ENCODE results near the gene ARL2. TPM values are rescaled to one million over a fixed set of nuclear protein-coding genes. Genes with fewer than 3 reads are reported as not detected.

The ARL2 gene
- polyA plus RNA-seq, 1 of the 3 experiments (the other 2 are of a cell fraction) = 252 TPM

- DNase-seq = no peak
- Histone ChIP-seq H3K4me2 (peak overlapping the region; percentile 76), H3K36me3 (replicated peaks in 1 of 2; ENCODE audit: control insufficient read depth in 1 of 2, insufficient read depth in 2 of 2, low read length in 1 of 2) (peaks cover 0 to 3% of the 10 kb centered on the region in 2 experiments), H3K9me3 (no peaks in the 10 kb centered on the region), H3K4me1 (ENCODE audit: control insufficient read depth in 1 of 2, insufficient read depth in 2 of 2, low read depth in 1 of 2, low read length in 1 of 2) (peaks cover 0 to 5% of the 10 kb centered on the region in 2 experiments; a peak in 2 of 4 replicates), H3K4me3 (ENCODE audit: low read depth in 2 of 2, low read length in 1 of 2) (peak overlapping the region; percentile 60 to 71), H2AFZ (ENCODE audit: low read depth) (peak overlapping the region; percentile 79), H3K27me3 (ENCODE audit: insufficient read depth) (no peaks in the 10 kb centered on the region), H3F3A (replicated peaks; ENCODE audit: insufficient read depth) (no peaks in the 10 kb centered on the region), H3K27ac (ENCODE audit: low read depth in 2 of 2, low read length in 1 of 2) (peak overlapping the region; percentile 67 to 91), H4K20me1 (ENCODE audit: insufficient read depth) (no peaks in the 10 kb centered on the region), H3K9ac (0 out of 2 replicates have a peak overlapping the region, but pooled peaks have one; percentile 60), H3K79me2 (ENCODE audit: insufficient read depth) (peaks cover 4% of the 10 kb centered on the region; the same call in 1 of the 2 replicates), H3K9me2 (no peaks in the 10 kb centered on the region)
- ChIA-PET POLR2A (interaction anchor here (1.3 kb wide), 1 partner anchor 14 kb away, joined by 5 read pairs; the partner anchor contains the start of gene SAC3D1), CTCF (interaction anchor here (0.6 to 6.0 kb wide), 6 partner anchors 9 to 83 kb away, joined by 3 to 56 read pairs (median 6); partner anchors contain the start of genes ARL2, BATF2 and SAC3D1)
- WGBS (ENCODE audit: low lambda C conversion rate) = 45% methylated on average over 10 of the region's 10 CpGs
- TF ChIP-seq USF2 (IDR thresholded peaks at IDR 0.05; ENCODE audit: borderline replicate concordance, low read depth, low read length) (no peak), GATA2 (CRISPR knock-in tag; IDR thresholded peaks at IDR 0.05) (no peak), PBX3 (IDR thresholded peaks at IDR 0.05) (no peak), EP300 (IDR thresholded peaks at IDR 0.05; ENCODE audit: borderline replicate concordance in 1 of 2, low read depth in 1 of 2, low read length in 1 of 2) (no peak), POLR2AphosphoS5 (IDR thresholded peaks at IDR 0.05; ENCODE audit: low read depth, low read length) (no peak), NRF1 (IDR thresholded peaks at IDR 0.05; ENCODE audit: low read depth, low read length) (no peak)
These were observed 12.8 kb downstream of the ARL2 start for GRCh38 chr11:65026810-65027209.

GRCh38 chr11:65027213-65028067 is 13.5 kb downstream of the ARL2 start, which contains the start of gene SNX15:
Gene SNX15 (plus strand): TSS chr11:65027439. CDS start chr11:65027538, 99 bp downstream.
- peak within 1 kb of the TSS; percentile 67 to 91 for H3K27ac ChIP-seq (ENCODE audit: low read depth in 2 of 2, low read length in 1 of 2)
- H3K9me2 ChIP-seq = no peaks in the 10 kb centered on the region
- 3% methylated on average over 36 of the region's 51 CpGs for WGBS (ENCODE audit: low lambda C conversion rate)
- peak within 1 kb of the TSS; percentile 60; the same call in 1 of the 2 replicates for H3K9ac ChIP-seq
- no peaks in the 10 kb centered on the region for H3F3A ChIP-seq (replicated peaks; ENCODE audit: insufficient read depth)
- peaks cover 0 to 5% of the 10 kb centered on the region in 2 experiments; a peak in 2 of 4 replicates for H3K4me1 ChIP-seq (ENCODE audit: control insufficient read depth in 1 of 2, insufficient read depth in 2 of 2, low read depth in 1 of 2, low read length in 1 of 2)
- H2AFZ ChIP-seq (ENCODE audit: low read depth) = peak within 1 kb of the TSS; percentile 79
- no peaks in the 10 kb centered on the region for H3K27me3 ChIP-seq (ENCODE audit: insufficient read depth)
- H3K36me3 ChIP-seq (replicated peaks in 1 of 2; ENCODE audit: control insufficient read depth in 1 of 2, insufficient read depth in 2 of 2, low read length in 1 of 2) = peaks cover 2 to 7% of the 10 kb centered on the region in 2 experiments
- peak; percentile 93 for DNase-seq
- H3K4me3 ChIP-seq (ENCODE audit: low read depth in 2 of 2, low read length in 1 of 2) = peak within 1 kb of the TSS; percentile 60 to 71
- H3K79me2 ChIP-seq (ENCODE audit: insufficient read depth) = peaks cover 4% of the 10 kb centered on the region; the same call in 1 of the 2 replicates
- peak within 1 kb of the TSS; percentile 76 for H3K4me2 ChIP-seq
- no peaks in the 10 kb centered on the region for H4K20me1 ChIP-seq (ENCODE audit: insufficient read depth)
- CTCF ChIA-PET = interaction anchor here (0.6 to 6.0 kb wide), 7 partner anchors 10 to 259 kb away, joined by 3 to 56 read pairs (median 6); partner anchors contain the start of genes ARL2, BATF2 and SAC3D1
- POLR2A ChIA-PET = interaction anchor here (1.3 kb wide), 1 partner anchor 13 kb away, joined by 5 read pairs; the partner anchor contains the start of gene SAC3D1
- no peaks in the 10 kb centered on the region for H3K9me3 ChIP-seq
- TF ChIP-seq RXRA (IDR thresholded peaks at IDR 0.05; ENCODE audit: borderline replicate concordance, low read depth) (no peak), IRF3 (IDR thresholded peaks at IDR 0.05; ENCODE audit: low read depth, low read length) (peak; percentile 88), GATA2 (CRISPR knock-in tag; IDR thresholded peaks at IDR 0.05) (no peak), USF1 (IDR thresholded peaks at IDR 0.05; ENCODE audit: borderline replicate concordance, low read depth) (no peak), EP300 (IDR thresholded peaks at IDR 0.05; ENCODE audit: borderline replicate concordance in 1 of 2, low read depth in 1 of 2, low read length in 1 of 2) (peak in 1 of 2 experiments; percentile 9; a peak in 1 of 4 replicates), CHD2 (IDR thresholded peaks at IDR 0.05; ENCODE audit: low read length, partially characterized antibody) (peak; percentile 3), JUND (IDR thresholded peaks at IDR 0.05) (no peak), TEAD4 (IDR thresholded peaks at IDR 0.05; ENCODE audit: borderline replicate concordance, insufficient read depth) (no peak), RCOR1 (IDR thresholded peaks at IDR 0.05; ENCODE audit: low read length) (no peak), ELF1 (IDR thresholded peaks at IDR 0.05) (no peak), GABPA (IDR thresholded peaks at IDR 0.05; ENCODE audit: low read depth) (no peak), REST (IDR thresholded peaks at IDR 0.05; ENCODE audit: low read depth, low read length) (0 out of 2 replicates have a peak, but pooled peaks have one; percentile 21), RFX5 (IDR thresholded peaks at IDR 0.05; ENCODE audit: low read length) (no peak)
